ENCODE measurements around the gene ZFX. TPM values are rescaled to one million over a fixed set of nuclear protein-coding genes. Genes with fewer than 3 reads are reported as not detected.

ZFX gene
- total RNA-seq, 6 experiments from 2014 or later, result 28.1 to 34.0 (median 32.9) TPM

DNA sequence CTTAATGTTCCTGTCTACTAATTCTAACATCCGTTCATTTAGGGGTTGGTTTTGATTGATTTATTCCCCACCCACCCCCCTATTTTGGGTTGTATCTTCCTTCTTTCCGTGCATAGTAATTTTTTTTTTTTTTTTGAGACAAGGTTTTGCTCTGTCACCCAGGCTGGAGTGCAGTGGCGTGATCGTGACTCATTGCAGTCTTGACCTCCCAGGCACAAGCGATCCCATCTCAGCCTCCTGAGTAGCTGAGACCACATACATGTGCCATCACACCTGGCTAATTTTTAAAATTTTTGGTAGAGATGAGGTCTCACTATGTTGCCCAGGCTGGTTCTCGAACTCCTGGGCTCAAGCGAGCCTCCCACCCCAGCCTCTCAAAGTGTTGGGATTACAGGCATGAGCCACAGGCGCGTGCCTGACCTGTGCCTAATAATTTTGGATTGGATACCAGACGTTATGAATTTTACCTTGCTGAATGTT, 79.9 kb downstream of the ZFX start:
- H3K4me1 Mint-ChIP-seq (ENCODE audit: low read depth), result peaks cover 24% of the 10 kb centered on the region
- no peaks in the 10 kb centered on the region for H3K27me3 Mint-ChIP-seq (ENCODE audit: insufficient read depth)
- H3K36me3 Mint-ChIP-seq (ENCODE audit: low read depth), result peaks cover 6% of the 10 kb centered on the region
- H3K9me3 Mint-ChIP-seq, result no peaks in the 10 kb centered on the region
- H3K4me3 Mint-ChIP-seq, result no peak overlapping the region
- H3K27ac Mint-ChIP-seq, result no peak overlapping the region
- no peak for DNase-seq
- TF ChIP-seq, protein P1, sequence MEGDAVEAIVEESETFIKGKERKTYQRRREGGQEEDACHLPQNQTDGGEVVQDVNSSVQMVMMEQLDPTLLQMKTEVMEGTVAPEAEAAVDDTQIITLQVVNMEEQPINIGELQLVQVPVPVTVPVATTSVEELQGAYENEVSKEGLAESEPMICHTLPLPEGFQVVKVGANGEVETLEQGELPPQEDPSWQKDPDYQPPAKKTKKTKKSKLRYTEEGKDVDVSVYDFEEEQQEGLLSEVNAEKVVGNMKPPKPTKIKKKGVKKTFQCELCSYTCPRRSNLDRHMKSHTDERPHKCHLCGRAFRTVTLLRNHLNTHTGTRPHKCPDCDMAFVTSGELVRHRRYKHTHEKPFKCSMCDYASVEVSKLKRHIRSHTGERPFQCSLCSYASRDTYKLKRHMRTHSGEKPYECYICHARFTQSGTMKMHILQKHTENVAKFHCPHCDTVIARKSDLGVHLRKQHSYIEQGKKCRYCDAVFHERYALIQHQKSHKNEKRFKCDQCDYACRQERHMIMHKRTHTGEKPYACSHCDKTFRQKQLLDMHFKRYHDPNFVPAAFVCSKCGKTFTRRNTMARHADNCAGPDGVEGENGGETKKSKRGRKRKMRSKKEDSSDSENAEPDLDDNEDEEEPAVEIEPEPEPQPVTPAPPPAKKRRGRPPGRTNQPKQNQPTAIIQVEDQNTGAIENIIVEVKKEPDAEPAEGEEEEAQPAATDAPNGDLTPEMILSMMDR (IDR thresholded peaks at IDR 0.05), result no peak

DNA sequence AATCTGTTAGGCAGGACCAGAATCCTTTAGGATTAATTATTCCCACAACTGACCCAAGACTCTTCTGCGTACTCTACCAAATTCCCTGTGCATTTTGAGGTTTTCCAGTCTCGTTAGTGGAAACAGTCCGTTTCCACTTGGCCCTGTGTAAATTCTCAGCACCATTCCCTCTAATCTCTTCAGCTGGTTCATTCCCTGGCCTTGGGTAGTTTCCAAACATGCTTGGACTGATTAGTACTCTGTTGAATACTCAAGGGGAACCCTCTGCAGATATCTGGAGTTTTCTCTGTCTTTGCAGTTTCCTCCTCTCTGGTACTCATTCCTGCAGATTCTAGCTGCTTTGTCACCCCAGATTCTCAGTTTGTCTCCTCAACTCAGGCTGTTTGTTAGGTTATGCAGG, 80.4 kb downstream of the ZFX start:
- Mint-ChIP-seq H3K9me3 (no peaks in the 10 kb centered on the region), H3K27ac (no peak overlapping the region; the same call in 1 of the 2 replicates), H3K4me1 (ENCODE audit: low read depth) (peaks cover 24% of the 10 kb centered on the region), H3K36me3 (ENCODE audit: low read depth) (peaks cover 6% of the 10 kb centered on the region), H3K4me3 (no peak overlapping the region), H3K27me3 (ENCODE audit: insufficient read depth) (no peaks in the 10 kb centered on the region)
- TF ChIP-seq, protein P1 (IDR thresholded peaks at IDR 0.05), result no peak
- DNase-seq, result no peak

DNA sequence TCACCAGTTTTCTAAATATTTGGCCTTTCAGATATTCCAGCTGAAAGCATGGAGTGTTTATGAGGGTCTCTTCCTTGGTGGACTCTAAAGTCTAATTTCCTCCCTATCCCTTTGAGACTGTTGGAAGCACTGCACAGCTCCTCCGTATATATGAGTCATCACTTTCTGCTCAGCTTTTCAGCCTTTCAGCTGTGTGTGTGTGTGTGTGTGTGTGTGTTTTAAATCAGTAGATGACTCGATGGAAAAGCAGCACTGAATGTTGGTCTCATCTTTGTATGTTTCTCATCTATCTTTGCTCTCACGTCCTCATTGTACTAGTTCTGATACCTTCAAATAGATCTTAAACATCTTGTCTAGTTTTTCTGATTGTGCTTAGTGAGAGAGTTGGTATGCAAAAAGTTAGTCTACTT, 81.6 kb downstream of the ZFX start:
- H3K27me3 Mint-ChIP-seq (ENCODE audit: insufficient read depth), result no peaks in the 10 kb centered on the region
- TF ChIP-seq, protein P1 (IDR thresholded peaks at IDR 0.05), result no peak
- H3K27ac Mint-ChIP-seq, result peak overlapping the region; percentile 77

DNA sequence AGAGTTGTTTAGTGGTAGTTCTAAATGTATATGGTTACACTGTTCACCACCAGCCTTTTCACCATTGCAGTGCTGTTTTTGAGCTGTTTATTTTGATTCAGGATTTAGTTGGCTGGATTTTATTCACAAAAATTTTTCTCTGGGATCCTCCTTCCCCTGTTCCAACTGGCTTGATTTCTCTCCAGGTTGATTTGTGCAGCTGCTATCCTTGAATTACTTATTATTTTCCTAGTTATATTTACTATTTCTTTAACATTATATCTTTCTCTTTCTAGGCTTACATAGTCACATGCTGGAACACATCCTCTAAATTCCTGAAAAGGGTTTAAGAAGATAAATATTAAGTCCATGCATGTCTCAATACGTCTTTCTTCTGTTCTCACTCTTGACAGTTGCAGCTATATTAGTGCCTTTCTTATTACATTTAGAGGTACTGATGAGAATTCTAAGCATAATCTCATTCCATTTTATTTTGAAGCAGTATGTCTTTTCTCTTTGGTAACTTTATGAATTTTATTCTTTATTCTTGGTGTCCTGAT, 82.2 kb downstream of the ZFX start:
- no peaks in the 10 kb centered on the region for H3K36me3 Mint-ChIP-seq (ENCODE audit: low read depth)
- TF ChIP-seq, protein P1 (IDR thresholded peaks at IDR 0.05), result no peak
- no peak for DNase-seq
- H3K4me3 Mint-ChIP-seq, result peak overlapping the region; percentile 74
- H3K27me3 Mint-ChIP-seq (ENCODE audit: insufficient read depth), result no peaks in the 10 kb centered on the region
- peak overlapping the region; percentile 77; the same call in 1 of the 2 replicates for H3K27ac Mint-ChIP-seq
- H3K4me1 Mint-ChIP-seq (ENCODE audit: low read depth), result peaks cover 24% of the 10 kb centered on the region
- H3K9me3 Mint-ChIP-seq, result no peaks in the 10 kb centered on the region

More for the DNA sequence above, 81.6 kb downstream of the ZFX start:
- no peaks in the 10 kb centered on the region for H3K9me3 Mint-ChIP-seq
- no peaks in the 10 kb centered on the region; the same call in 1 of the 2 replicates for H3K36me3 Mint-ChIP-seq (ENCODE audit: low read depth)
- peak overlapping the region; percentile 74 for H3K4me3 Mint-ChIP-seq
- peaks cover 24% of the 10 kb centered on the region for H3K4me1 Mint-ChIP-seq (ENCODE audit: low read depth)
- DNase-seq, result peak; percentile 58

DNA sequence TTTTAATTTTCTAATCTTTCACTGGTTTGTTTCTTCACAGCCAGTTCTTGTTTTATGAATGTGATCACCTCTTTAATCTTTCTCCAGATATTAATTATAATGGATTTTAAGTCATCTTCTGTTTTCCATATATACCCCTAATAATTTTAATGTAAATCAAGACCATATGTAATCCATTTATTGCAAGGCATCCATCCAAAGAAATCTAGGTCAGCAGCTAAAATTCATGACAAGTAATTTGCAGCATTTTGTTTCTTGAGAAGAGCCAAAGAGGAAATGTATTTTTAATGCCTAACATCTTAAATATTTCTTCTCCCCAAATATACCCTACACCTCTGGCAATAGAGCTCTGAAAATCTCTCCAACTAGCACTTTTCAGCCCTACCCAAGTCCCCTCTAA, 83.3 kb downstream of the ZFX start:
- TF ChIP-seq, protein P1 (IDR thresholded peaks at IDR 0.05), result no peak
- H3K36me3 Mint-ChIP-seq (ENCODE audit: low read depth), result no peaks in the 10 kb centered on the region
- H3K27ac Mint-ChIP-seq, result no peak overlapping the region
- H3K27me3 Mint-ChIP-seq (ENCODE audit: insufficient read depth), result no peaks in the 10 kb centered on the region
- peaks cover 24% of the 10 kb centered on the region for H3K4me1 Mint-ChIP-seq (ENCODE audit: low read depth)
- no peak for DNase-seq
- H3K4me3 Mint-ChIP-seq, result no peak overlapping the region
- no peaks in the 10 kb centered on the region for H3K9me3 Mint-ChIP-seq
